GM12801 (cell line): ENCODE results near the gene CBFA2T3.

Source experiments
- CTCF ChIP-seq: IDR thresholded peaks from one replicate; pipeline ENCODE4 v1.5.1; 2011; ENCODE audit warnings: control low read depth; ENCODE audit not compliant: insufficient read length; ENCODE audit errors: extremely low read depth

CBFA2T3 gene

GRCh38 chr16:88878967-88879787 is 97.8 kb downstream of the CBFA2T3 start:
- TF ChIP-seq CTCF, result no peak

GRCh38 chr16:88878356-88878755 is 98.7 kb downstream of the CBFA2T3 start:
- no peak for TF ChIP-seq CTCF

GRCh38 chr16:88877564-88878289 is 99.3 kb downstream of the CBFA2T3 start:
- TF ChIP-seq CTCF, result no peak

GRCh38 chr16:88876942-88877526 is 100.0 kb downstream of the CBFA2T3 start:
- TF ChIP-seq CTCF, result no peak

GRCh38 chr16:88875703-88876234 is 101.2 kb downstream of the CBFA2T3 start:
- TF ChIP-seq CTCF, result no peak

- TF ChIP-seq CTCF, result no peak
Measured at GRCh38 chr16:88874938-88875599, 101.9 kb downstream of the CBFA2T3 start.
